Measurements from ENCODE around the gene NUB1. TPM values are rescaled to one million over a fixed set of nuclear protein-coding genes. Genes with fewer than 3 reads are reported as not detected.
"Not testable (repeated sequence)": the region's sequence is repeated elsewhere in the genome, so short reads cannot be mapped to it uniquely, and the experiment has no call there.

The NUB1 gene
- total RNA-seq, 2 donors from 2014 or later: 42.3 to 55.2 TPM

- no peak overlapping the region for H3K4me3 ChIP-seq
- TF ChIP-seq CTCF (IDR thresholded peaks at IDR 0.05): no peak
- DNase-seq: no peak
- H3K36me3 ChIP-seq: no peaks in the 10 kb centered on the region
- H3K4me1 ChIP-seq: peaks cover 7% of the 10 kb centered on the region
- H3K27me3 ChIP-seq: peaks cover 6% of the 10 kb centered on the region
- no peaks in the 10 kb centered on the region for H3K9me3 ChIP-seq
- H3K27ac ChIP-seq: no peak overlapping the region
- H3K9ac ChIP-seq (ENCODE audit: low read depth in 2 of 2, low read length in 2 of 2): no peak overlapping the region
- intact Hi-C loops (cut with DNase I): no loop called here
Observed at GRCh38 chr7:151299530-151299929, 42.1 kb upstream of the NUB1 start.

- no peak for TF ChIP-seq CTCF (IDR thresholded peaks at IDR 0.05)
- Histone ChIP-seq H3K27me3 (peaks cover 6% of the 10 kb centered on the region), H3K9me3 (no peaks in the 10 kb centered on the region), H3K36me3 (no peaks in the 10 kb centered on the region), H3K4me1 (peaks cover 7% of the 10 kb centered on the region), H3K4me3 (no peak overlapping the region), H3K9ac (ENCODE audit: low read depth in 2 of 2, low read length in 2 of 2) (no peak overlapping the region), H3K27ac (no peak overlapping the region)
- intact Hi-C loops (cut with DNase I): loop anchor here (5.0 kb wide), 2 partner anchors 58 to 178 kb away; no protein-coding TSS in a partner anchor
- DNase-seq: no peak
Observed at GRCh38 chr7:151299940-151300645, 41.5 kb upstream of the NUB1 start.

- no peak overlapping the region for H3K9ac ChIP-seq (ENCODE audit: low read depth in 2 of 2, low read length in 2 of 2)
- peaks cover 7% of the 10 kb centered on the region for H3K4me1 ChIP-seq
- H3K36me3 ChIP-seq: no peaks in the 10 kb centered on the region
- peaks cover 6% of the 10 kb centered on the region for H3K27me3 ChIP-seq
- no peak for TF ChIP-seq CTCF (IDR thresholded peaks at IDR 0.05)
- intact Hi-C loops (cut with DNase I): loop anchor here (5.0 kb wide), 2 partner anchors 59 to 179 kb away; no protein-coding TSS in a partner anchor
- H3K9me3 ChIP-seq: no peaks in the 10 kb centered on the region
- no peak overlapping the region for H3K4me3 ChIP-seq
- H3K27ac ChIP-seq: no peak overlapping the region
- DNase-seq: no peak
Observed at GRCh38 chr7:151301471-151302462, 39.8 kb upstream of the NUB1 start.

GRCh38 chr7:151304251-151304650 lies 37.4 kb upstream of the NUB1 start:
- not testable (repeated sequence) for H3K4me1 ChIP-seq; H3K9ac ChIP-seq (ENCODE audit: low read depth in 2 of 2, low read length in 2 of 2); DNase-seq; H3K27ac ChIP-seq; H3K4me3 ChIP-seq; H3K27me3 ChIP-seq; H3K9me3 ChIP-seq; H3K36me3 ChIP-seq
- intact Hi-C loops (cut with DNase I): loop anchor here (5.0 kb wide), 2 partner anchors 62 to 182 kb away; no protein-coding TSS in a partner anchor

GRCh38 chr7:151304856-151305255 lies 36.8 kb upstream of the NUB1 start:
- DNase-seq: no peak
- H3K9ac ChIP-seq (ENCODE audit: low read depth in 2 of 2, low read length in 2 of 2): no peak overlapping the region
- H3K4me3 ChIP-seq: no peak overlapping the region
- H3K4me1 ChIP-seq: peaks cover 7% of the 10 kb centered on the region
- H3K27ac ChIP-seq: no peak overlapping the region
- intact Hi-C loops (cut with DNase I): loop anchor here (5.0 kb wide), 2 partner anchors 63 to 183 kb away; no protein-coding TSS in a partner anchor
- no peaks in the 10 kb centered on the region for H3K9me3 ChIP-seq
- no peak for TF ChIP-seq CTCF (IDR thresholded peaks at IDR 0.05)
- peaks cover 6% of the 10 kb centered on the region for H3K27me3 ChIP-seq
- H3K36me3 ChIP-seq: no peaks in the 10 kb centered on the region
